HepG2 (cell line): ENCODE data around the gene CCRL2. TPM values are rescaled to one million over a fixed set of nuclear protein-coding genes. Genes with fewer than 3 reads are reported as not detected.

Experiments
- ATAC-seq: fragments of 200-7000 bp; cut with Tn5 transposase; 3 replicates; pipeline ENCODE4 v1.9.1; 2020; ENCODE audit warnings: mild to moderate bottlenecking, moderate library complexity
- BruUV-seq: library from RNA; stranded (reverse); fragments of 400-500 nt; replicated peaks from 2 replicates; lab custom pipeline; 2021; lab: Mats Ljungman, UMichigan
- CTCF ChIA-PET: fragments of 300-600 bp; formaldehyde crosslinking; extraction: SDS; loops from one replicate; lab custom pipeline; 2021; ENCODE audit warnings: low total read pairs, inconsistent platforms, low intra/inter-chr PET ratio; lab: Yijun Ruan, JAX
- POLR2A ChIA-PET: fragments of 350-600 bp; sonication (Branson Sonifier 250); formaldehyde crosslinking; loops from one replicate; lab custom pipeline; 2020; ENCODE audit warnings: antibody characterized with exemption, inconsistent platforms; lab: Yijun Ruan, JAX
- DNase-seq: peaks from one replicate; pipeline ENCODE4 v3.0.0-alpha.2; 2015; ENCODE audit warnings: low spot score
- FAIRE-seq: peaks from 3 replicates; lab custom pipeline; 2011; peaks lifted over from hg19 to GRCh38; lab: Jason Lieb, UNC
- H2AFZ ChIP-seq: one replicate; pipeline ENCODE4 v1.6.1; 2011; ENCODE audit warnings: low read length, inconsistent platforms
- H3K27ac ChIP-seq: fragments of 300-600 bp; 3 replicates; pipeline ENCODE4 v1.8.0; 2011; ENCODE audit warnings: mixed run types, mild to moderate bottlenecking, mixed read lengths, low read length, inconsistent platforms; ENCODE audit not compliant: insufficient read depth; ENCODE audit errors: extremely low read length
- H3K27me3 ChIP-seq, 2 experiments: fragments of 200-600 bp in 1 of 2; 2 replicates in 1 of 2; 3 replicates in 1 of 2; pipeline versions ENCODE4 v1.6.0 to v1.8.0; 2011; ENCODE audit warnings: low read length in 2 of 2, mild to moderate bottlenecking in 2 of 2, moderate library complexity in 2 of 2, inconsistent platforms in 1 of 2; ENCODE audit not compliant: insufficient read depth in 2 of 2, control insufficient read depth in 1 of 2
- H3K36me3 ChIP-seq, 2 experiments: fragments of 200-600 bp in 1 of 2; replicated peaks in 1 of 2; 2 replicates in 1 of 2; 3 replicates in 1 of 2; pipeline versions ENCODE4 v1.5.1 to v1.8.0; 2011; ENCODE audit warnings: low read length in 2 of 2, inconsistent platforms in 1 of 2; ENCODE audit not compliant: insufficient read depth in 2 of 2, control insufficient read depth in 1 of 2
- H3K4me1 ChIP-seq: 2 replicates; pipeline ENCODE4 v1.5.1; 2012; ENCODE audit warnings: low read length, inconsistent platforms; ENCODE audit not compliant: insufficient read depth
- H3K4me2 ChIP-seq: 2 replicates; pipeline ENCODE4 v1.6.0; 2011; ENCODE audit warnings: low read depth, low read length, inconsistent platforms
- H3K4me3 ChIP-seq, 3 experiments: fragments of 200-600 bp in 1 of 3; sonication (generic), shearing (Covaris generic) in 1 of 3; replicated peaks in 1 of 3; 2 replicates each; pipeline ENCODE4 v1.5.1; 2011 to 2016; ENCODE audit warnings: low read length in 3 of 3, inconsistent platforms in 2 of 3, low read depth in 2 of 3, mild to moderate bottlenecking in 2 of 3, control low read depth in 1 of 3, mixed read lengths in 1 of 3; ENCODE audit not compliant: insufficient read depth in 1 of 3
- H3K79me2 ChIP-seq: one replicate; pipeline ENCODE4 v1.6.1; 2011; ENCODE audit warnings: low read length, inconsistent platforms; ENCODE audit not compliant: insufficient read depth
- H3K9ac ChIP-seq: 2 replicates; pipeline ENCODE4 v1.6.0; 2011; ENCODE audit warnings: mild to moderate bottlenecking, low read depth, low read length, inconsistent platforms; ENCODE audit not compliant: insufficient read depth
- H3K9me3 ChIP-seq: 2 replicates; pipeline ENCODE4 v1.5.1; 2012; ENCODE audit warnings: mild to moderate bottlenecking, low read length
- H4K20me1 ChIP-seq: 2 replicates; pipeline ENCODE4 v1.6.0; 2011; ENCODE audit warnings: inconsistent platforms, mild to moderate bottlenecking, low read length, moderate library complexity; ENCODE audit not compliant: insufficient read depth
- DZIP1 ChIP-seq: sonication (generic); formaldehyde crosslinking; IDR thresholded peaks from 2 replicates; pipeline ENCODE4 v1.5.0; 2020; ENCODE audit warnings: mild to moderate bottlenecking, missing genetic modification reagents
- MEF2D ChIP-seq: sonication (generic); formaldehyde crosslinking; IDR thresholded peaks from 2 replicates; pipeline ENCODE4 v1.5.1; 2020; ENCODE audit warnings: mild to moderate bottlenecking, missing genetic modification reagents
- NFYB ChIP-seq: sonication (generic); formaldehyde crosslinking; IDR thresholded peaks from 2 replicates; pipeline ENCODE4 v1.4.0; 2020; ENCODE audit warnings: missing genetic modification reagents
- U2AF2 ChIP-seq: fragments of 200-400 bp; formaldehyde crosslinking; IDR thresholded peaks from 2 replicates; pipeline ENCODE4 v1.6.1; 2017; ENCODE audit warnings: low read depth, mild to moderate bottlenecking, low read length
- ZNF30 ChIP-seq: sonication (generic); formaldehyde crosslinking; IDR thresholded peaks from 2 replicates; pipeline ENCODE4 v1.5.0; 2020; ENCODE audit warnings: mild to moderate bottlenecking, missing genetic modification reagents
- WGBS: methylation state at CpG from one replicate; pipeline ENCODE4 v1.1.6; 2017; ENCODE audit warnings: low lambda C conversion rate; 5-methylcytosine and 5-hydroxymethylcytosine counted together
- in situ Hi-C: cut with HindIII; loops from 2 replicates; pipeline ENCODE4 v1.10.0; 2017; ENCODE audit warnings: low pct_unique_long_range_greater_than_20kb; ENCODE audit not compliant: extremely low pct_ligation_motif_present
- intact Hi-C: fragments of 100-400 bp; cut with micrococcal nuclease; formaldehyde crosslinking; loops from one replicate; pipeline ENCODE4 v1.10.0; 2022; ENCODE audit not compliant: unreplicated experiment
- polyA plus RNA-seq, 8 experiments: library from polyadenylated mRNA; depleted of rRNA in 3 of 8; stranded (reverse) in 7 of 8; unstranded in 1 of 8; fragments of >200 nt; fragmentation: Illumina TruSeq in 4 of 8; extraction: Trizol in 4 of 8; gene quantifications; 2 replicates each; pipeline versions ENCODE4 v1.2.1 to v1.2.3, GENCODE V29; 2011 to 2016; ENCODE audit warnings: low read depth in 4 of 8, missing spikeins in 1 of 8, mixed read lengths in 1 of 8; ENCODE audit not compliant: insufficient read depth in 1 of 8
- total RNA-seq, 5 experiments: library from RNA; depleted of rRNA; stranded (reverse); fragments of >200 nt; fragmentation: Illumina TruSeq; extraction: Trizol; gene quantifications; 2 replicates each; pipeline ENCODE4 v1.2.3, GENCODE V29; 2016; ENCODE audit warnings: low read depth in 1 of 5
- TF ChIP-seq, protein P1 (sequence below): sonication (generic); formaldehyde crosslinking; IDR thresholded peaks from 2 replicates; pipeline ENCODE4 v1.5.1; 2020; ENCODE audit warnings: missing genetic modification reagents, mild to moderate bottlenecking, borderline replicate concordance

The CCRL2 gene
- total and polyA plus RNA-seq, 2 of the 13 experiments (the other 11 are each of a cell fraction or from before 2014, with no cell fraction given) = not detected

GRCh38 chr3:46397111-46397510, 9.9 kb upstream of the CCRL2 start (continued):
- TF ChIP-seq DZIP1 (CRISPR knock-in tag) (no peak), MEF2D (CRISPR knock-in tag) (no peak), ZNF30 (CRISPR knock-in tag) (no peak), U2AF2 (no peak), NFYB (no peak)

DNA sequence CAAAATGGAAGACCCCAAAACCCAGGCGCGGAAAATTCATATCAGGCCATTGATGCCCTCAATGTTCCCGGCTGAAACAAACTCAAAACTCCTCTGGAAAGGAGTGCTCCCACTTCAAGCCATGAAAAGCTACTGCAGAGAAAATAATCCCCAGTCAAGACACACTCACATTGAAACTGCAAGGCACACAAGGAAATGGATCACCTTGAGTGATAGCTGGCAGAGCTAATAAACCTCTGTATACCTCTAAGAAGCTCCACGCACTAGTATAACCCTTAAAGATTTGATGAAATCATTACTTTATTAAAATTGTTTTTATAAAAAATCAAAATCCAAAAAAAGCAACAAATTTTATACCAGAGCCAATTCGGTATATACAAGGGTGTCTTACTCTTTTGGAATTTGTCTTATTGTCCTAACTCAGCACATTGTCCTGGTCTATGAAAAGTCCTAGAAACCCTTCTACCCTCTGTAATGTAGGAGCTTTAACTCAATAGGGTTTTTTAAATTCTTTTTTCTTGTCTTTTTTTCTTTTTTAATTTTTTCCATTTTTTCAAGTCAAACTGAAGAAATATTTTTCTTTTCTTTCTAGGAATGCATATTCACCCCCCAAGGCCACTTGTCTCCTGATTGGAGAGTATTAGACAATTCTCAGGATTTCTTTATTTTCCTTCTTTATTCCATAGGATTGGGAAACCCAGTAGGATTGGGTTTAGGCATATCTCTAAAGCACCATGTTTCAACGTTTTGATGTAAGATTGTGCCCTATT, 8.7 kb upstream of the CCRL2 start:
- no peak for FAIRE-seq
- in situ Hi-C loops = no loop called here
- no peaks in the 10 kb centered on the region for H4K20me1 ChIP-seq
- peaks cover 0 to 8% of the 10 kb centered on the region in 2 experiments; a peak in 1 of 5 replicates for H3K27me3 ChIP-seq
- H2AFZ ChIP-seq = no peak overlapping the region
- H3K4me1 ChIP-seq = no peaks in the 10 kb centered on the region
- TF ChIP-seq, protein P1, sequence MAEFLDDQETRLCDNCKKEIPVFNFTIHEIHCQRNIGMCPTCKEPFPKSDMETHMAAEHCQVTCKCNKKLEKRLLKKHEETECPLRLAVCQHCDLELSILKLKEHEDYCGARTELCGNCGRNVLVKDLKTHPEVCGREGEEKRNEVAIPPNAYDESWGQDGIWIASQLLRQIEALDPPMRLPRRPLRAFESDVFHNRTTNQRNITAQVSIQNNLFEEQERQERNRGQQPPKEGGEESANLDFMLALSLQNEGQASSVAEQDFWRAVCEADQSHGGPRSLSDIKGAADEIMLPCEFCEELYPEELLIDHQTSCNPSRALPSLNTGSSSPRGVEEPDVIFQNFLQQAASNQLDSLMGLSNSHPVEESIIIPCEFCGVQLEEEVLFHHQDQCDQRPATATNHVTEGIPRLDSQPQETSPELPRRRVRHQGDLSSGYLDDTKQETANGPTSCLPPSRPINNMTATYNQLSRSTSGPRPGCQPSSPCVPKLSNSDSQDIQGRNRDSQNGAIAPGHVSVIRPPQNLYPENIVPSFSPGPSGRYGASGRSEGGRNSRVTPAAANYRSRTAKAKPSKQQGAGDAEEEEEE = no peak
- TF ChIP-seq, all 625 proteins: peak for 0
- H3K36me3 ChIP-seq = no peaks in the 10 kb centered on the region
- CTCF ChIA-PET = no interaction called here
- ATAC-seq (no peak), DNase-seq (no peak)
- intact Hi-C loops = no loop called here
- H3K27ac ChIP-seq = no peak overlapping the region
- 40% methylated on average over 6 of the region's 6 CpGs for WGBS
- no peak overlapping the region for H3K4me2 ChIP-seq
- no peaks in the 10 kb centered on the region for H3K79me2 ChIP-seq
- POLR2A ChIA-PET = no interaction called here
- BruUV-seq = no TSS peak
- no peak overlapping the region for H3K4me3 ChIP-seq
- no peak overlapping the region for H3K9ac ChIP-seq
- H3K9me3 ChIP-seq = no peaks in the 10 kb centered on the region
